Breast epithelium (tissue), 3 donors: ENCODE measurements around the gene TRPV4.

Experiments
- CTCF ChIP-seq, 3 donors: fragments of 450-650 bp; IDR thresholded peaks; one replicate each; pipeline ENCODE4 v1.5.1; 2016 to 2017; ENCODE audit warnings: antibody characterized with exemption in 3 of 3, mild to moderate bottlenecking in 3 of 3, moderate library complexity in 3 of 3
- POLR2A ChIP-seq: fragments of 450-650 bp; IDR thresholded peaks from one replicate; pipeline ENCODE4 v1.6.1; 2016; ENCODE audit warnings: antibody characterized with exemption, mild to moderate bottlenecking, moderate library complexity

GRCh38 chr12:109756457-109756856 lies 76.7 kb downstream of the TRPV4 start:
- TF ChIP-seq POLR2A (no peak), CTCF (IDR thresholded peaks at IDR 0.05) (no peak)
